ENCODE data around the gene PRR13.
A peak's percentile ranks its signal among the peaks of the same experiment; 100 is the strongest.

Gene PRR13

GRCh38 chr12:53483225-53483978 is 41.9 kb downstream of the PRR13 start:
- Mint-ChIP-seq H3K9me3 (no peaks in the 10 kb centered on the region), H3K4me3 (no peak overlapping the region), H3K27me3 (no peaks in the 10 kb centered on the region), H3K27ac (peak overlapping the region; percentile 67), H3K36me3 (peaks cover 51% of the 10 kb centered on the region), H3K4me1 (peaks cover 3% of the 10 kb centered on the region)
- DNase-seq: no peak
- CTCF ChIA-PET: interaction anchor here (0.6 to 3.1 kb wide), 2 partner anchors 25 to 86 kb away, joined by 3 to 19 read pairs; no protein-coding TSS in a partner anchor

- CTCF ChIA-PET: interaction anchor here (3.1 kb wide), 1 partner anchor 25 kb away, joined by 19 read pairs; no protein-coding TSS in a partner anchor
- Mint-ChIP-seq H3K4me1 (peaks cover 3% of the 10 kb centered on the region), H3K27ac (no peak overlapping the region), H3K9me3 (no peaks in the 10 kb centered on the region), H3K36me3 (peaks cover 46% of the 10 kb centered on the region), H3K4me3 (no peak overlapping the region), H3K27me3 (no peaks in the 10 kb centered on the region)
- DNase-seq: no peak
Measured at GRCh38 chr12:53483979-53484377, 42.4 kb downstream of the PRR13 start.

DNA sequence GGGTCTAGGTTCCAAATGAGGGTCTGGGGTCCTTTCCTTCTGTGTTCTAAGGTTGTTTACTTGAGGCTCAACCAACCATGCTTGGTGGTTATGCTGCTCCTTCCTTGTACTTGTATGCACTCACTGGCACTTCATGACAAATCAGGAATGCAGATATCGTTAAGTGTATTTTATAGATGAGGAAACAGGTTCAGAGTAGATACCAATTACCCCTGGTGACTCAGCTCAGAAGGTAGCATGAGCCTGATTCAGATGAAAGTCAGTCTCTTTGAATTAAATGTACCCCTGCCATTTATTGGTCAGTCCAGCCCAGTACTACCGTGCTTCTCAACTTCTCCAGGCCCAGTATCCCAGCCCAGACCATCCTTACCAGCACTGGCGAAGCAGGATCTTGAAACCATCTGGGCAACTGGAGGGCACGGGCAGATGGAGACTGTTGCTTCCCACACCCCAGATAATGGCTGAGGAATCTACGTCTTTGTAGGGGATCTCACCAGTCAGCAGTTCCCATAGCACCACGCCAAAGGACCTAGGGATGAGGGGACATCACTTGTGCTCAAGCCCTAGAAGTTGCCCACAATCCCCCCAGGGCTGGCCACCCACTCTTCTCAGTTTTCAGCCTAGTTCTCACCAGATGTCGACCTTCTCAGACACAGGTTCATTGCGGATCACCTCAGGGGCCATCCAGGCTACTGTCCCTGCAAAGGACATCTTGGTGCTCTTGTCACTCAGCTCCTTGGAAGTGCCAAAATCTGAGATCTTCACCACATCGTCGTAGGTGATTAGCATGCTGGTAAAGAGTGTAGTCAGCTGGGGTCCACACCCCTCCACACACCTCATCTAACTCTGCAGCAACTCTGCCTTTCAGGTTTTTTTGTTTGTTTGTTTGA is 43.4 kb downstream of the PRR13 start:
- Mint-ChIP-seq H3K9me3 (no peaks in the 10 kb centered on the region), H3K36me3 (peaks cover 37% of the 10 kb centered on the region), H3K27me3 (no peaks in the 10 kb centered on the region), H3K4me3 (no peak overlapping the region), H3K4me1 (peaks cover under 1% of the 10 kb centered on the region), H3K27ac (no peak overlapping the region)
- DNase-seq: no peak
- CTCF ChIA-PET: no interaction called here

DNA sequence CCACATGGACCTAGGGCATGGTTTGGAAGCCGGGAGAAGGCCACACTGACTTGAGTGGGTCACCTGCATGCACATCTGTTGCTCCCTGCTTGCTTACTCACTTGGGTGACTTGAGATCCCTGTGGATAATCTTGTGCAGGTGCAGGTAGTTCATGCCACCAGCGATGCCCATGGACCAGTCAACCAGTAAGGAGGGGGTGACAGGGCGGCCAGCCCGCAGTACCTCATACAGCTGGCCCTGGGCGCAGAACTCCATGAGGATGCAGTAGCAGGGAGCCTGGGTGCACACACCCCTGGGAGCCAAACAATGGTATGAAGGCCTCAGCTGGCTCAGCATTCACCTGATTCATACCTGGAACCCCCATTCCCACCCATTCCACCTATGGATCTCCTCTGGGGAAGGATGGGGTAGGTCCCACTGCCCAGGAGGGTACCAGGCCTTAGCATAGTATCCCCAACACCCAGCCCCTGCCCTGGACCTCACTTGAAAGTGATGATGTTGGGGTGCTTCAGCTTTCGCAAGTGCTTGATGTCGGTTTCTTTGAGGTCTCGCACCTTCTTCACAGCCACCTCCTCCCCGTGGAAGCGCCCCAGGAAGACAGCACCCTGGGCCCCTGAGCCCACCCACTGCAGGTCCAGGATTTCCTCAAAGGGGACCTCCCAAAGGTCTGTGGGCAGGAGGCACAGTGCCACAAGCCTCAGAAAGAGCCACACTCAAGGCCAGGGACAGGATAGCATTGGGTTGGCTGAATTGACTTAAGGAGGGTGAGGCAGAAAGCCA is 44.6 kb downstream of the PRR13 start:
- H3K9me3 Mint-ChIP-seq: no peaks in the 10 kb centered on the region
- H3K27ac Mint-ChIP-seq: no peak overlapping the region
- no peaks in the 10 kb centered on the region for H3K4me1 Mint-ChIP-seq
- CTCF ChIA-PET: interaction anchor here (0.9 kb wide), 1 partner anchor 10 kb away, joined by 5 read pairs; no protein-coding TSS in a partner anchor
- H3K36me3 Mint-ChIP-seq: peaks cover 34% of the 10 kb centered on the region
- H3K27me3 Mint-ChIP-seq: no peaks in the 10 kb centered on the region
- no peak overlapping the region for H3K4me3 Mint-ChIP-seq
- DNase-seq: no peak

DNA sequence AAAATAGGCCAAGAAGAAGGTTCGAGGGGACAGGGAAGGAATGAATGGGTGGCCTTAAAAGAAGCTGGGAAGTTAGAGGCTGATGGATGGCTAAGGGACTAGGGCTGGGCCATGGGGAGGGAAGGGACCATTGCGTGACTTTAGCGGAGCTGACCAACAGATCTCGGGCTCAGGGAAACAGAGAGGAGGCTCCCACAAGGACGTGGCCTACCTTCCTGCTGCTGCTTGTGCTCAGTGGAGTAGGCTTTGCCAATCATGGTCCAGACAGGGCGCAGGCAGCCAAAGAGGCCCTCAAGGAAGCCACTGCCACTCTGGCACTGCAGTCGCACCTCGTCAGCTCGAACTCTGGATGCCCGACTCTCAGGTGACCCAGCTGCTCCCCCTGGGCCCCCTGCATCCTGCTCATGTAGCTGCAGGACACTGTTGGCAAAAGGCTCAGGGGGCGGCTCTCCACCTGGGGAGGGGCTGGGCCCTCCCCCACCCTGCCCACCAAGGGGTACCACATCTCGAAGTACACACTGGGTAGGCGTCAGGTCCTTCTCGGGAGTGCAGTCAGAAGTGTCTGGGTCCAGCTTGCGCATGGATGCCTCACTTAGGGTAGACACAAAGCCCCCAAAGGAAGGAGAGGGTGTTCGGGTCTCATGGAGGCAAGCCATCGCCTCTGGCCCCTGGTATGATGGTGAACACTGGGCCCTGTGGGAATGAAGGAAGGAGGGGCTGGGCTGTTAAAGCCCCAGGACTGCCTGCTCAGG is 45.4 kb downstream of the PRR13 start:
- Mint-ChIP-seq H3K27ac (no peak overlapping the region), H3K4me1 (no peaks in the 10 kb centered on the region), H3K27me3 (no peaks in the 10 kb centered on the region), H3K4me3 (no peak overlapping the region), H3K36me3 (peaks cover 30% of the 10 kb centered on the region), H3K9me3 (no peaks in the 10 kb centered on the region)
- CTCF ChIA-PET: interaction anchor here (0.9 kb wide), 1 partner anchor 11 kb away, joined by 5 read pairs; no protein-coding TSS in a partner anchor
- DNase-seq: no peak

DNA sequence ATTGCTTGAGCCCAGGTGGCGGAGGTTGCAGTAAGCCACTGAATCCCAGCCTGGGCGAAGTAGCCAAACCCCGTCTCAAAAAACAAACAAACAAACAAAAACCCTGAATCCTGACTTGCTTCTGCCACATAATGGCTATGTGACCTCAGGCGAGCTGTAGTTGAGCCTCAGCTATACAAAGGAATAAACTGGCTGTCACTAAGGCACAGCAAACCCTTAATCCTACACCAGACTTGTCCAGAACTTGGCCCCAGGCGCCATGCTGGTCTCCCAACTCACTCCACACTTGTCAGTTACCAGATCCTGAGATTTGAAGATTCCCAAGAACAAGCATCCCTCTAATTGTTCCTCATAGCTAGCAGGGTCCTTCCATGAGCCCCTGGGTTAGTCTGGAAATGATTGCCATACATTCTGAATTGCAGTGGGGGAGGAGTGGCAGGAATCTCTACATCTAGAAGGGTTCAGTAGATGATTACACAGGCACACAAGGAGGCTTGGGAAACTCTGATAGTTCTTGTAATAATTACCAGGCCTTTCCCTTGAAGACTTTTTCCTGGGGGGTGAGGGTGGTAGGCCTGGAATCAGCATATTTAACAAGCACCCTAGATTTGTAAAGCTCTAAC is 47.8 kb downstream of the PRR13 start:
- Mint-ChIP-seq H3K4me1 (peaks cover 19% of the 10 kb centered on the region), H3K4me3 (no peak overlapping the region), H3K27me3 (no peaks in the 10 kb centered on the region), H3K27ac (no peak overlapping the region), H3K36me3 (peaks cover 16% of the 10 kb centered on the region), H3K9me3 (no peaks in the 10 kb centered on the region)
- CTCF ChIA-PET: interaction anchor here (1.2 to 1.7 kb wide), 2 partner anchors 13 to 168 kb away, joined by 3 to 5 read pairs; partner anchors contain the start of gene AAAS
- no peak for DNase-seq

DNA sequence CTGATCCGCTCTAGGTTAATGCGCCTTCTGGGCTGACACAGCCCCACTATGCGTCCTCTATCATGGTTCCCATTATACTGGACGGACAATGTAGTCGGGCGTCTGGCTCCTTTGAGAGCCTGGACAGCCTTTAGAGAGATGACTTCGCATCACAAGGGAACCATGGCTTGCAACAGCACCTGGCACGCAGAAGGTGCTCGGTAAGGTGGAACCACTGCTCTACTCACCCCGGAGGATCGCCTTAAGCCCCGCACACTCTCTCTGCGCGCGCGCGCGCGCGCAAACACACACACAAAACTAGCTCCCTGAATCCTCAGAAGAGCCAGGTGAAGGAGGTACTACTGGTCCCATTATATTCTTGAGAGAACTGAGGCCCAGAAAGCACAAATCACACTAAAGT is 50.7 kb downstream of the PRR13 start:
- Mint-ChIP-seq H3K27me3 (no peaks in the 10 kb centered on the region), H3K27ac (peak overlapping the region; percentile 69)

DNA sequence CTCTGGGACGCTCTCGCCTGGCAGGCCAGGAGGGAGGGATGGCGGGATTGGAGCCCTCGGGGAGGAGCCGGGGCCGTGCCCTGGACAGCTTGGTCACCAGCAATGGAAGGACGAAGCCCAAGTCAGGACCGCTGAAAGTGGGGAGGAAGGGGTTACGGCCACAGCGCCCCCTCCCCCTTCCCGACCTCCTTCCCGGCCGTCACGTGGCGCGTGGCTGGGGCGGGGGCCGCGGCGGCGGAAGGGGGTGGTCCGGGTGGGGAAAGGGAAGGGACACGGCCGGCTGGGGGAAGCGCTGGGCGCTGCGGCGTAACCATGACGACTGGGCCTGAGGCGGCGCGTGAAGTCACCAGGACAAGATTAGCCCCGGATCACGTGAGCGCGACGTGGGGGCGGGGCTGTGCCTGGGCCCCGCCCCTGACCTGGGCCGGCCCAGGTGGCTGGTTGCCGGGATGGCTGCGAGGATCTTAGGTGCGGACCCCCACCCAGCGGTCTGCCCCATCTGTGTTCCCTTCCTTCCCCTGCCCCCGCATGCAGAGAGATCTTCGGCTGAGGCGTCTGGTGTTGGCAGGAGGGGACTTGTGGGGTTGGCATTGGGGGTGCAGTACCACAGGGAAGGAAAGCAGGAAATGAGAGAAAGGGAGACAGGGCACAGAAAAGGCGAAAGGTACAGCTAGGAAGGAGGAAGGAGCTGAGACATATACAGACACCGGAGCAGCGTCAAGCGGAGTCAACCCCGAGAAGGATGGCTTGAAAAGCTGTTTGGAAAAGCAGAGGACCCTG is 51.5 kb downstream of the PRR13 start:
- H3K4me3 Mint-ChIP-seq: peak overlapping the region; percentile 87
- peak overlapping the region; percentile 75 for H3K27ac Mint-ChIP-seq
- peak; percentile 93 for DNase-seq
- no peaks in the 10 kb centered on the region for H3K9me3 Mint-ChIP-seq
- peaks cover 7% of the 10 kb centered on the region for H3K36me3 Mint-ChIP-seq
- CTCF ChIA-PET: interaction anchor here (1.0 to 1.1 kb wide), 4 partner anchors 11 to 16 kb away, joined by 3 to 5 read pairs (median 4); no protein-coding TSS in a partner anchor
- H3K27me3 Mint-ChIP-seq: no peaks in the 10 kb centered on the region
- peaks cover 42% of the 10 kb centered on the region for H3K4me1 Mint-ChIP-seq

More for the DNA sequence above, 50.7 kb downstream of the PRR13 start:
- H3K36me3 Mint-ChIP-seq: peaks cover 13% of the 10 kb centered on the region
- no peaks in the 10 kb centered on the region for H3K9me3 Mint-ChIP-seq
- H3K4me3 Mint-ChIP-seq: peak overlapping the region; percentile 66
- CTCF ChIA-PET: interaction anchor here (1.1 to 2.5 kb wide), 5 partner anchors 8 to 17 kb away, joined by 3 to 10 read pairs (median 4); partner anchors contain the start of gene TARBP2
- peaks cover 33% of the 10 kb centered on the region for H3K4me1 Mint-ChIP-seq
- DNase-seq: no peak

DNA sequence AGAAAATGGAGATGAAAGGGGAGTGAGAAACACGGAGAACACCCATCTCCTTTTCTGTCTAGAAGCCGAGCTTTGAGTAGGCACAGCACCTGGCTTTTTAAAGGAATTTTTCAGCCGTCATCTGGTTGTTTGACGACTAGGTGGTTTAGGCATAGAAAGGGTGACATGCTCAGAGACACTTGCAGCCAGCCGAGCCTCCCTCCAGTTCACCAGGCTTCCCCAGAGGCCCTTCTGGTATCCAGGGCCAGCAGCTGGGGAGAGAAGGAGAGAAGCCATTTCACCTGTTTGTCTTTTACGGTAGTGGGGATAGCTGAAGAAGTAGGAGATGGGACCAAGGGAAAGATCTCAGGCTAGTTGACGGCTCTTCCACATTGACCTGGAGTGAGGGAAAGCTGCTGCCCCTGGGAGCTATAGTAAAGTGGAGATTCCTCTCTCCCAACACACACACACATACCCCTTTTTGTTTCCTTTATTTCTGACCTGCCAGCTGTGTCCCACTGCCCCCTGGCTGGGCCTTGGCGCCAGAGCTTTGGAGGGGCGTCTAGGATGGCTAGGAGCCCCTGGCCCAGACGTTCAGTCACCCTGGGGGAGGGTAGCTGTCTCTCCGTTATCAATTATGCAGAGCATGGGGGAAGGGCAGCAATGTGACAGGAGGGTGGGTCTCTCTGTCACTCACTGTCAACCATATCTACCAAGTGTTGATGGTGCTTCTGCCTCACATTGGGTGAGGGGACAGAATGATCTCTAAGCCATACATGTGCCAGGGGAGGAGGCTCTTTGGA is 52.3 kb downstream of the PRR13 start:
- peaks cover 5% of the 10 kb centered on the region for H3K36me3 Mint-ChIP-seq
- peaks cover 49% of the 10 kb centered on the region for H3K4me1 Mint-ChIP-seq
- no peaks in the 10 kb centered on the region for H3K9me3 Mint-ChIP-seq
- CTCF ChIA-PET: interaction anchor here (1.0 to 1.1 kb wide), 3 partner anchors 12 to 17 kb away, joined by 3 to 5 read pairs (median 4); no protein-coding TSS in a partner anchor
- H3K27me3 Mint-ChIP-seq: no peaks in the 10 kb centered on the region
- no peak for DNase-seq
- peak overlapping the region; percentile 87 for H3K4me3 Mint-ChIP-seq
- H3K27ac Mint-ChIP-seq: peak overlapping the region; percentile 75

Data from activated naive CD4-positive, alpha-beta T cell treated with anti-CD3 and anti-CD28 coated beads, Interleukin-2, amount 10 ng/mL, durations not matched to agents 7 days and 5 days (primary cell).